Endometrium (tissue), 2 donors: ENCODE measurements around the gene TFRC.
"Not testable (repeated sequence)": the region's sequence is repeated elsewhere in the genome, so short reads cannot be mapped to it uniquely, and the experiment has no call there.

Experiments used
- FAIRE-seq: peaks from 2 replicates; lab custom pipeline; 2012; peaks lifted over from hg19 to GRCh38; lab: Jason Lieb, UNC
- donor health status: control.
- donor health status: control.

Gene TFRC

DNA sequence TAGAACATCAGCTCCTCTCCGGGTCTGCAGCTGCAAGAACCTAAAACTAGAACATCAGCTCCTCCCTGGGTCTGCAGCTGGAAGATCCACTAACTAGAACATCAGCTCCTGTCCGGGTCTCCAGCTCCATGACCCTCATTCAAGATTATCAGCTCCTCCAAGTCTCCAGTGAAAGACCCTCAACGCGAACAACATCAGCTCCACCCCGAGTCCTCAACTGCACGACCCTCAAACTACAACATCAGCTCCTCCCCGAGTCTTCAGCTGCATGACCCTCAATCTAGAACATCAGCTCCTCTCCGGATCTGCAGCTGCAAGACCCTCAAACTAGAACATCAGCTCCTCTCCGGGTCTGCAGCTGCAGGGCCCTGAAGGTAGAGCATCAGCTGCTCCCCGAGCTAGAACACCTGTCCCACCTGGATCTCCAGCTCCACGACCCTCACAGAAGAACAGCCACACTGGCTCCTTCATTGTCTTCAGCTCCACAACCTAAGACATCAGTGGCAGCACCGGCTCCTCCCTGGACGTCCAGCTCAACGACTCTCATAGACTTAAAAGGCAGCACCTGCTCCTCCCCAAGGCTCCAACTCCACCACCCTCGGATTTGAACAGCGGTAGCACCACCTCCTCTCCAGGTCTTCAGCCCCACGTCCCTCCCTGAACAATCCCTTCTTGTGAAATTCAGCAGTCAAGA lies 77.4 kb downstream of the TFRC start:
- FAIRE-seq, result not testable (repeated sequence)

DNA sequence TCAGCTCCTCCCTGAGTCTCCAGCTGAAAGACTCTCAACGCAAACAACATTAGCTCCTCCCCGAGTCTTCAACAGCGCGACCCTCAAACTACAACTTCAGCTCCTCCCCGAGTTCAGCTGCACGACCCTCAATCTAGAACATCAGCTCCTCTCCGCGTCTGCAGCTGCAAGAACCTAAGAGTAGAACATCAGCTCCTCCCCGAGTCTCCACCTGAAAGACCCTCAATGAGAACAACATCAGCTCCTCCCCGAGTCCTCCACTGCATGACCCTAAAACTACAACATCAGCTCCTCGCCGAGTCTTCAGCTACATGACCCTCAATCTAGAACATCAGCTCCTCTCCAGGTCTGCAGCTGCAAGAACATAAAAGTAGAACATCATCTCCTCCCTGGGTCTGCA lies 78.3 kb downstream of the TFRC start:
- FAIRE-seq, result no peak

DNA sequence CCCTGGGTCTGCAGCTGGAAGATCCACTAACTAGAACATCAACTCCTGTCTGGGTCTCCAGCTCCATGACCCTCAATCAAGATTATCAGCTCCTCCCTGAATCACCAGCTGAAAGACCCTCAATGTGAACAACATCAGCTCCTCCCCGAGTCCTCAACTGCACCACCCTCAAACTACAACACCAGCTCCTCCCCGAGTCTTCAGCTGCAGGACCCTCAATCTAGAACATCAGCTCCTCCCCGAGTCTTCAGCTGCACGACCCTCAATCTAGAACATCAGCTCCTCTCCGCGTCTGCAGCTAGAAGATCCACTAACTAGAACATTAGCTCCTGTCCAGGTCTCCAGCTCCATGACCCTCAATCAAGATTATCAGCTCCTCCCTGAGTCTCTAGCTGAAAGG lies 79.2 kb downstream of the TFRC start:
- not testable (repeated sequence) for FAIRE-seq

DNA sequence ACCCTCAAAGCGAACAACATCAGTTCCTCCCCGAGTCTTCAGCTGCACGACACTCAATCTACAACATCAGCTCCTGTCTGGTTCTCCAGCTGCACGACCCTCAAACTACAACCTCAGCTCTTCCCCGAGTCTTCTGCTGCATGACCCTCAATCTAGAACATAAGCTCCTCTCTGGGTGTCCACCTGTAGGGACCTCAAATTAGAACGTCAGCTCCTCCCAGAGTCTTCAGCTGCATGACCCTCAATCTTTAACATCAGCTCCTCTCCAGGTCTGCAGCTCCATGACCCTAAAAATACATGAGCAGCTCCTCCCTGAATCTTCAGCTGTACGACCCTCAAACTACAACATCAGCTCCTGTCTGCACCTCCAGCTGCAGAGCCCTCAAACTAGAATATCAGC lies 80.7 kb downstream of the TFRC start:
- FAIRE-seq, result not testable (repeated sequence)

DNA sequence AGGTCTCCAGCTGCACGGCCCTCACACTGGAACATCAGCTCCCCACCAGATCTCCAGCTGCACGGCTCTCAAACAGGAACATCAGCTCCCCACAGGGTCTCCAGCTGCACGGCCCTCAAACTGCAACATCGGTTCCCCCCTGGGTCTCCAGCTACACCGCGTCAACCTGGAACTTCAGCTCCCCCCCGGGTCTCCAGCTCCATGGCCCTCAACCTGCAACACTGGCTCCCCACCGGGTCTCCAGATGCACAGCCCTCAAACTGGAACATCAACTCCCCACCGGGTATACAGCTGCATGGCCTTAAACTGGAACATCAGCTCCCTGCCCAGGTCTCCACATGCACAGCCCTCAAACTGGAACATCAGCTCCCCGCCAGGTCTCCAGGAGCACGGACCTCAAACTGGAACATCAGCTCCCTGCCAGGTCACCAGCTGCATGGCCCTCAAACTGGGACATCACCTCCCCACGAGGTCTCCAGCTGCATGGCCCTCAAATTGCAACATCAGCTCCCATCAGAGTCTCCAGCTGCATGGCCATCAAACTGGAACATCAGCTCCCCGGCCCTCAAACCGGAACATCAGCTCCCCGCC lies 81.4 kb downstream of the TFRC start:
- not testable (repeated sequence) for FAIRE-seq

DNA sequence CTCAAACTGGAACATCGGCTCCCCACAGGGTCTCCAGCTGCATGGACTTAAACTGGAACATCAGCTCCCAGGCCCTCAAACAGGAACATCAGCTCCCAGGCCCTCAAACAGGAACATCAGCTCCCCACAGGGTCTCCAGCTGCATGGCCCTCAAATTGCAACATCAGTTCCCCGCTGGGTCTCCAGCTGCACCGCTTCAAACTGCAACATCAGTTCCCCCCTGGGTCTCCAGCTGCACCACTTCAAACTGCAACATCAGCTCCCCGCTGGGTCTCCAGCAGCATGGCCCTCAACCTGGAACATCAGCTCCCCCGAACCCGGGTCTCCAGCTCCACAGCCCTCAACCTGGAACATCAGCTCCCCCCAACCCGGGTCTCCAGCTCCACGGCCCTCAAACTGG lies 82.0 kb downstream of the TFRC start:
- FAIRE-seq, result no peak
